Fibroblast of peridontal ligament (primary cell): ENCODE data around the gene GNB2.
A peak's percentile ranks its signal among the peaks of the same experiment; 100 is the strongest.

Experiments
- DNase-seq: peaks from one replicate; pipeline ENCODE4 v3.0.0-alpha.2; 2010; ENCODE audit errors: extremely low read depth

GNB2 gene

GRCh38 chr7:100673302-100673941 lies at the start of gene GNB2:
Gene GNB2, plus strand, starts transcription at chr7:100673740. Its CDS starts 2,526 bp downstream, at chr7:100676266.
- DNase-seq = peak; percentile 99

- no peak for DNase-seq
These were observed 49.4 kb upstream of the GNB2 start for GRCh38 chr7:100623951-100624824.

GRCh38 chr7:100626055-100626454 lies 47.5 kb upstream of the GNB2 start:
- no peak for DNase-seq

- DNase-seq = peak; percentile 54
These were observed 46.9 kb upstream of the GNB2 start for GRCh38 chr7:100626530-100627237.

GRCh38 chr7:100627238-100627549 lies 46.3 kb upstream of the GNB2 start:
- DNase-seq = no peak

GRCh38 chr7:100629117-100629716 lies 44.3 kb upstream of the GNB2 start:
- no peak for DNase-seq

- DNase-seq = no peak
These were observed 43.5 kb upstream of the GNB2 start for GRCh38 chr7:100630066-100630465.

GRCh38 chr7:100632951-100633717 lies 40.4 kb upstream of the GNB2 start:
- DNase-seq = no peak

GRCh38 chr7:100639995-100640516 lies 33.5 kb upstream of the GNB2 start:
- DNase-seq = no peak

- DNase-seq = no peak
These were observed 32.8 kb upstream of the GNB2 start for GRCh38 chr7:100640517-100641440.

- no peak for DNase-seq
These were observed 32.1 kb upstream of the GNB2 start, which contains the start of gene TFR2 for GRCh38 chr7:100641463-100641859. Gene TFR2, minus strand, starts transcription at chr7:100641552. Its CDS starts 43 bp downstream, at chr7:100641509.

GRCh38 chr7:100641860-100642533 lies 31.5 kb upstream of the GNB2 start:
- no peak for DNase-seq

GRCh38 chr7:100642534-100642907 lies 31.0 kb upstream of the GNB2 start:
- no peak for DNase-seq

GRCh38 chr7:100649826-100650565 lies 23.5 kb upstream of the GNB2 start:
- no peak for DNase-seq

- DNase-seq = no peak
These were observed 18.4 kb upstream of the GNB2 start for GRCh38 chr7:100654908-100655831.

GRCh38 chr7:100655908-100656674 lies 17.4 kb upstream of the GNB2 start, which contains the start of gene ACTL6B:
Gene ACTL6B, minus strand, starts transcription at chr7:100656448. Its CDS starts 94 bp downstream, at chr7:100656354.
- DNase-seq = peak; percentile 20
